Immature natural killer cell (primary cell): ENCODE data around the gene FAM210A. TPM values are rescaled to one million over a fixed set of nuclear protein-coding genes. Genes with fewer than 3 reads are reported as not detected.
A peak's percentile ranks its signal among the peaks of the same experiment; 100 is the strongest.

Source experiments
- DNase-seq, 3 donors: peaks; one replicate each; pipeline ENCODE4 v3.0.0; 2022; ENCODE audit warnings: mixed read lengths in 1 of 3
- H3K27ac Mint-ChIP-seq, 6 donors: one replicate each; pipeline ENCODE4 v1.8.0; 2020; ENCODE audit warnings: mixed read lengths in 6 of 6, mild to moderate bottlenecking in 5 of 6, inconsistent platforms in 4 of 6, moderate library complexity in 3 of 6
- H3K27me3 Mint-ChIP-seq, 3 donors: one replicate each; pipeline ENCODE4 v1.8.0; 2020 to 2021; ENCODE audit warnings: low read depth in 3 of 3, mild to moderate bottlenecking in 3 of 3, mixed read lengths in 3 of 3, moderate library complexity in 3 of 3, inconsistent platforms in 1 of 3
- H3K36me3 Mint-ChIP-seq, 3 donors: one replicate each; pipeline ENCODE4 v1.8.0; 2020; ENCODE audit warnings: mixed read lengths in 3 of 3, inconsistent platforms in 2 of 3, mild to moderate bottlenecking in 2 of 3
- H3K4me1 Mint-ChIP-seq, 2 donors: one replicate each; pipeline ENCODE4 v1.8.0; 2020; ENCODE audit warnings: inconsistent platforms in 2 of 2, mild to moderate bottlenecking in 2 of 2, mixed read lengths in 2 of 2, moderate library complexity in 1 of 2
- H3K4me3 Mint-ChIP-seq, 5 donors: one replicate each; pipeline ENCODE4 v1.8.0; 2020; ENCODE audit warnings: mild to moderate bottlenecking in 5 of 5, mixed read lengths in 5 of 5, inconsistent platforms in 3 of 5, moderate library complexity in 3 of 5
- H3K9me3 Mint-ChIP-seq, 6 donors: one replicate each; pipeline ENCODE4 v1.8.0; 2020; ENCODE audit warnings: mild to moderate bottlenecking in 6 of 6, mixed read lengths in 6 of 6, inconsistent platforms in 4 of 6, moderate library complexity in 3 of 6
- polyA plus RNA-seq, 3 donors: library from polyadenylated mRNA; unstranded; fragments of 300-500 nt; fragmentation: Illumina TruSeq; gene quantifications; one replicate each; pipeline ENCODE4 v1.2.3, GENCODE V29; 2021

Gene FAM210A
- polyA plus RNA-seq, 3 donors from 2014 or later = 11.4 to 15.3 (median 14.2) TPM

DNA sequence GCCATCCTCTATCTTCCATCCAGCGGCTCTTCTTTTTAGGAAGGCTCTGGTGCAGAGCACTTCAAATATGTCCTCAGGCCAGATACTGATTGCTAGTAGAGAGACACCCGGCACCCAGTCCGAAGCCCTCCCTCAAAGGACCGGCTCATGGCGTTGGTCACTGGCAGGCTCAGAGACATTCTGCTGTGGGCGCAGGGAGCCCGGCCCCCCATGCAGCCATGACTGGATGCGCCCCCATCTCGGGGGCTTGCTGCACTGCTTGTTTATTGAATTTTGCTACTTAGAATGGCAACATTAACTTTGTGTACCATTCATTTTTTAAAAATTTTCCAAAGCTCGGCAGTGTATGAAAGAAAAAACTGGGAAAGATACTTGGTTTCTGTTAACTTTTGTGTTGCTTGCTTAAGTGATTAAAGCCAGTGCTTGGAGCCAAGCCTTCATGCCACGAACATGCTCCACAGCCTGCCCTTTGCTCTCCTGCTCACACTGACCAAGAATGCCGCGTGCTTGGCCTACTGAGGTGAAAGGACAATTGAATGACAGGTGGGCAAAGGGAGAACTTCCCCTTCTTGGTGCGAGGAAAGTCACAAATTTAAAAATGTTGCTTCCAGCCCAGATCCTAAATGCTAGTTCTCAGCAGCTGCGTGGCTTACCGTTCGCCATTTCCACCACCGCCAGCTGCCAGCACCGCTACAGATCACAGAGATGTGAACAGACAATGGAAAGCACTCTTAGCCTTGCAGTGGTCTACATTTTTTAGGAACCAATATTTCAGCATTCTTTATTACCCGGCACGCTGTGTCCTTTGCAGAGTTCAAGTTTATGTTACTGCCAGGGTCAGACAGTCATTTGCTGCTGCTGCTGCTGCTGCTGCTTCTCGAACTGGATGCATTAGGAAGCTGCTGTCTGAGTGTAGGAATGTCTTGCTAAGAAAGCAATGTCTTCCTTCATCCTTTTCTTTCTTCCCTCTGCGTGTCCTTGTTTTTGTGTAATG is 76.7 kb downstream of the FAM210A start:
- Mint-ChIP-seq H3K4me3 (no peak overlapping the region), H3K4me1 (no peaks in the 10 kb centered on the region), H3K27me3 (peaks cover 0 to 2% (median 0%) of the 10 kb centered on the region in 3 donors), H3K9me3 (peaks cover 0 to 2% (median 0%) of the 10 kb centered on the region in 6 donors), H3K36me3 (peaks cover 3 to 23% (median 15%) of the 10 kb centered on the region in 3 donors), H3K27ac (no peak overlapping the region)
- no peak for DNase-seq

DNA sequence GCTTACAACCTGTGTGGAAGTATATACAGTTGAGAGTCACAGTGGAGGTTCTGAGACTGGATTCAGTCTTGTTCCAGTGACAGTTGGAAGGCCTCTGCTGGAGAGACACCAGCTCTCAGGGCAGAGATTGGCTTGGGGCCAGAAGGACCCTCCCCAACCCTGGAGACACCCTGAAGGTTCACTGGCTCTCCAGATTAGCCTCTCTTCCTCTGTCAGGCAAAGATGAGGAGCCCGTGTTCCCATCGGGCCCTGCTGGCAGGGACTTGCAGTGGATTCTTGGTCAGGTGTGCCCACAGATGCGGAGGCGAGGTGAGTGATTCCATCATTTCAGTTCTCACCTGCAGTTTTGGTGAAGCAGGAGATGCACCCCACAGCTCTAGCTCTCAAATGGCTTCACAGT is 78.6 kb downstream of the FAM210A start:
- Mint-ChIP-seq H3K27me3 (peaks cover 0 to 2% (median under 1%) of the 10 kb centered on the region in 3 donors), H3K4me1 (no peaks in the 10 kb centered on the region), H3K4me3 (no peak overlapping the region), H3K36me3 (peaks cover 3 to 23% (median 15%) of the 10 kb centered on the region in 3 donors), H3K27ac (no peak overlapping the region), H3K9me3 (peaks cover 0 to 2% (median 0%) of the 10 kb centered on the region in 6 donors)
- no peak for DNase-seq

DNA sequence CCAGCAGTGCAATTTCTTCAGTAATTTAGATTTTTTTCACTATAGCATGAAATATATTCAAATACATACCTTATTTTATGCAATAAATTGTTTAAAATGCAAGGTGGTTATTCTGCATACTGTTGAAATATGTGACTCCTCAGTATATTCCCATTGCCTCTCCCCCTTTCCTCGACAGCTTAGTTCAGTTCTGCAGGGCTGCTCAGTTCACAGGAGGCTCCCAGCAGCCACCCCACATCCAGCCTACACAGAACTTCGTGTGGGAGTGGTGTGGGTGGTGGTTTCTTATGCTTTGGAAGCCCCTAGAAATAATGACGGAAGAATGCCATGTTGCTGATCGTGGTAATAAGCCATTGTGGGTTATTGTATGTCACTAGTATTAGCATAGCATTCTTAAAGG is 79.7 kb downstream of the FAM210A start:
- DNase-seq = no peak
- peaks cover 3 to 23% (median 15%) of the 10 kb centered on the region in 3 donors for H3K36me3 Mint-ChIP-seq
- H3K4me3 Mint-ChIP-seq = no peak overlapping the region
- H3K9me3 Mint-ChIP-seq = peaks cover 0 to 2% (median 0%) of the 10 kb centered on the region in 6 donors
- H3K4me1 Mint-ChIP-seq = no peaks in the 10 kb centered on the region
- peaks cover 0 to 2% (median 1%) of the 10 kb centered on the region in 3 donors for H3K27me3 Mint-ChIP-seq
- no peak overlapping the region for H3K27ac Mint-ChIP-seq

DNA sequence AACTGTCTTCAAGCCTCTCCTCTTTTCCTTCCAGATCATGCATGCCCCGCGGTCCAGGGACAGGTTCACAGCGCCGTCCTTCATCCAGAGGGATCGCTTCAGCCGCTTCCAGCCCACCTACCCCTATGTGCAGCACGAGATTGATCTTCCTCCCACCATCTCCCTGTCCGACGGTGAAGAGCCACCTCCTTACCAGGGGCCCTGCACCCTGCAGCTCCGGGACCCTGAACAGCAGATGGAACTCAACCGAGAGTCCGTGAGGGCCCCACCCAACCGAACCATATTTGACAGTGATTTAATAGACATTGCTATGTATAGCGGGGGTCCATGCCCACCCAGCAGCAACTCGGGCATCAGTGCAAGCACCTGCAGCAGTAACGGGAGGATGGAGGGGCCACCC is 81.3 kb downstream of the FAM210A start:
- no peak for DNase-seq
- H3K27ac Mint-ChIP-seq = peak overlapping the region in 1 of 6 donors; percentile 7
- peaks cover 1 to 3% (median 2%) of the 10 kb centered on the region in 3 donors for H3K27me3 Mint-ChIP-seq
- no peak overlapping the region for H3K4me3 Mint-ChIP-seq
- peaks cover 0 to 2% (median 0%) of the 10 kb centered on the region in 6 donors for H3K9me3 Mint-ChIP-seq
- peaks cover 9 to 28% (median 15%) of the 10 kb centered on the region in 3 donors for H3K36me3 Mint-ChIP-seq
- peaks cover 12 to 14% of the 10 kb centered on the region in 2 donors for H3K4me1 Mint-ChIP-seq

DNA sequence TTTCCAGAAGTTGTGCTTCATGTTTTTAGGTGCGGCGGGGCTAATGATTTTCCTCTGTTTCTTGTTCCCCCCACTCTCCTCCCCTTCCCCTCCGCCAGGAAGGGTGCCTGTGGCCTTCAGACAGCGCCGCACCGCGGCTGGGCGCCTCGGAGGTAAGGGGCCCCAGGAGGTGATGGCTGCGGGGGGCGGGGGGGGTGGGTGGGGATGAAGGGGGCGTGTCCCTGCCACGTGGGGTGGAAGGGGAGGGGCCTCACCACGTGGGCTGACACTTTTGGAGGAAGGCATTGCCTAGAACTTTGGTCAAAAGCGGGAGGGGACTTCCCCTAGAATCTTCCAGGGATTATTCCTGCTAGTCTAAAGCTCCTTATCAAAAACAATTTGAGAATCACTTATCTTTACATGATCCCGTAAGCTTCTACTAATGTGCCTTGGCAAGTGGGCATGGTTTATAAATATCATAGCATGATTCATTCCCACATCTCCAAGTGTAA is 83.1 kb downstream of the FAM210A start:
- H3K4me3 Mint-ChIP-seq = no peak overlapping the region
- H3K9me3 Mint-ChIP-seq = peaks cover 0 to 2% (median 0%) of the 10 kb centered on the region in 6 donors
- H3K4me1 Mint-ChIP-seq = peaks cover 13 to 14% of the 10 kb centered on the region in 2 donors
- DNase-seq = no peak
- H3K36me3 Mint-ChIP-seq = peaks cover 9 to 29% (median 15%) of the 10 kb centered on the region in 3 donors
- peaks cover 1 to 3% (median 2%) of the 10 kb centered on the region in 3 donors for H3K27me3 Mint-ChIP-seq
- no peak overlapping the region for H3K27ac Mint-ChIP-seq

DNA sequence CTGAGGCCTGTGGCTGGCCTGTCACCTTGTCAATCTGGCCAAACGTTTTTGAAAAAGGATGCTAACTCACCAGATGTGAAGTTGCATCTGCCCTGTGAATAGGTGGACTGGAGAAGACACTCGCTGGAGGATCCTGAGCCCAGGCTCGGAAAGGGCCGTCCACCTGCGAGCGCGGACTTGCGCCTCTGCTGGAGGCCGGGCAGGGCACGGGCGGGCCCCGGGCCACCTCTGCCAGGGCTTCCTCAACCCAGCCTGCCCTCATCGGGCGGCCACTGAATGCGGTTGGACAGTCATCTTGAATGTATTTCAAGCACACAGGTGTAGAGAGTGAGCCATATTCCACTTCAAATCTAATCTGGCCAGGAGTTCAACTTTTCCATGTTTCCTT is 83.9 kb downstream of the FAM210A start:
- DNase-seq = no peak
- Mint-ChIP-seq H3K4me1 (peaks cover 13 to 14% of the 10 kb centered on the region in 2 donors), H3K27ac (no peak overlapping the region), H3K9me3 (peaks cover 0 to 2% (median 0%) of the 10 kb centered on the region in 6 donors), H3K4me3 (peak overlapping the region in 1 of 5 donors; percentile 8), H3K27me3 (peaks cover 1 to 3% (median 2%) of the 10 kb centered on the region in 3 donors), H3K36me3 (peaks cover 9 to 26% (median 15%) of the 10 kb centered on the region in 3 donors)

DNA sequence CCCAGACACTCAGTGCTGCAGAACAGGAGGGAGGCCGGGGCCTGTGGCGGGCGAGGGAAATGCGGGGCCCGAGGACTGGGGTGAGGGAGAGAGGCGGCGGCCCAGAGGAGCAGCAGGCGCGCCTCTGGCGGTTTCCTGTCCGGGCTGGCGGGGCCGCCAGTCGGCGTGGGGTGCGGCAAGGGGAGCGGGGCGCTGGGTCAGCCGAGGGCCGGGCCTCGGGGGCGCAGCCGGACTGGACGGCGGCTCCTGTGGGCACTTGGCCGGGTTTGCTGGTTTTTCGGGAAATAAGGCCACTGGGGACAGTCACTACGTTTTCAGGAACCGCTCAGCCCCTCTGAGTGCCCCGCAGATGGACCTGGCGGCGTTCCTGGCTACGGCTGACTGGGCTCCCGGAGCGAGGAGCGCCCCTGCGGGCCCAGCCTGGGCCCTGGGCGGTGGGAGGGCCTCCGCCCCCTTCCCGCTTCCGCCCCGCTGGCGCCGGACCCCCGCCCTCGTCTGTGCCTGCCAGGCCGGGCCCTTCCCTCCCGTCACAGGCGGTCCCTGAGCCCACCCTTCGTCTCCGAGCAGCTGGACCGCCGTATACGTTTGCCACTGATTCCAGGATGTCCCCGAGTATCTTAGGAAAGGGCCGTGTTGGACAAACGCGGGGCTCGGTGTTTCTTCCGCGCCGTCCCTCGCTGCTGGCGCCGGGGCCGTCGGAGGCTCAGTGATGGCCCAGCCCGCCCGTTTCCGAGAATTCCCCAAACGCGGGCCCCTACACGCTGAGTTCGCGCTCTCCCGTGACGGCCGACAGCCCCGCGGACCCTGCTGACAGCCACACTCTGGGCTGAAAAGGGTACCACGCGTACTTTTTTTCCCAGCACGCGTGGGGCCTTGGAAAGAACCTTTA is 84.6 kb downstream of the FAM210A start:
- Mint-ChIP-seq H3K9me3 (peaks cover 0 to 2% (median 0%) of the 10 kb centered on the region in 6 donors), H3K36me3 (peaks cover 9 to 26% (median 14%) of the 10 kb centered on the region in 3 donors), H3K4me1 (peaks cover 13 to 14% of the 10 kb centered on the region in 2 donors), H3K27ac (peak overlapping the region in 2 of 6 donors; percentile 6 to 7), H3K27me3 (peaks cover 1 to 3% (median 2%) of the 10 kb centered on the region in 3 donors), H3K4me3 (peak overlapping the region; percentile 47 to 76 (median 49))
- peak; percentile 4 to 8 (median 5) for DNase-seq

DNA sequence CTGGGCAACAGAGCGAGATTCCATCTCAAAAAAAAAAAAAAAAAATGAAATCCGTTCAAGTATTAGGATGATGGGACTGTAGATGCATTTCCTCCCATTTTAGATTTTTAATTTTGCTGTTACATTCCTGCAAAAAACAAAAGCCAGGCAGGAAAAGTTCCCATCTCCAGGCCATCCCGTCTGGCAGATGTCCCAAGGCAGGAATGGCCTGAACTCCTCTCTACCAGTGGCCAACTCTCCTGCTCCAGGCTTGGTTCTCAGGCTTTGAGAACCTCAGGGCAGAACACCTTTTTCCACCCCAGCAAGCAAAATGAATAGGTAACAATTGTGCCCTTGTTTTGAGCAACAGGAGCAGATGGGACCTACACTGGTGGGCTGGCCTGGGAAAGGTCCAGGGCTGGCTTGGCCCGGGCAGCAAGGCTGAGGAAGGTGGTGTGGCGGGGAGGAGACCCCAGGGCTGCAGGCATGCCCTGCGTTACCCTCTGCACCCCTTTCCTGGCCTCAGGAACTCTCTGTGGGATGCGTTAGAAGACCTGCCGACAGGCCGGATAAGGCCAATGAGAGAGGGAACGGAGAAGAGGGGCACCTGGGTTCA is 86.0 kb downstream of the FAM210A start:
- H3K9me3 Mint-ChIP-seq = peaks cover 0 to 2% (median 0%) of the 10 kb centered on the region in 6 donors
- H3K4me3 Mint-ChIP-seq = no peak overlapping the region
- H3K27me3 Mint-ChIP-seq = peaks cover under 1 to 3% (median 1%) of the 10 kb centered on the region in 3 donors
- peaks cover 5 to 15% (median 6%) of the 10 kb centered on the region in 3 donors for H3K36me3 Mint-ChIP-seq
- DNase-seq = no peak
- H3K27ac Mint-ChIP-seq = no peak overlapping the region
- H3K4me1 Mint-ChIP-seq = peaks cover 13 to 14% of the 10 kb centered on the region in 2 donors

DNA sequence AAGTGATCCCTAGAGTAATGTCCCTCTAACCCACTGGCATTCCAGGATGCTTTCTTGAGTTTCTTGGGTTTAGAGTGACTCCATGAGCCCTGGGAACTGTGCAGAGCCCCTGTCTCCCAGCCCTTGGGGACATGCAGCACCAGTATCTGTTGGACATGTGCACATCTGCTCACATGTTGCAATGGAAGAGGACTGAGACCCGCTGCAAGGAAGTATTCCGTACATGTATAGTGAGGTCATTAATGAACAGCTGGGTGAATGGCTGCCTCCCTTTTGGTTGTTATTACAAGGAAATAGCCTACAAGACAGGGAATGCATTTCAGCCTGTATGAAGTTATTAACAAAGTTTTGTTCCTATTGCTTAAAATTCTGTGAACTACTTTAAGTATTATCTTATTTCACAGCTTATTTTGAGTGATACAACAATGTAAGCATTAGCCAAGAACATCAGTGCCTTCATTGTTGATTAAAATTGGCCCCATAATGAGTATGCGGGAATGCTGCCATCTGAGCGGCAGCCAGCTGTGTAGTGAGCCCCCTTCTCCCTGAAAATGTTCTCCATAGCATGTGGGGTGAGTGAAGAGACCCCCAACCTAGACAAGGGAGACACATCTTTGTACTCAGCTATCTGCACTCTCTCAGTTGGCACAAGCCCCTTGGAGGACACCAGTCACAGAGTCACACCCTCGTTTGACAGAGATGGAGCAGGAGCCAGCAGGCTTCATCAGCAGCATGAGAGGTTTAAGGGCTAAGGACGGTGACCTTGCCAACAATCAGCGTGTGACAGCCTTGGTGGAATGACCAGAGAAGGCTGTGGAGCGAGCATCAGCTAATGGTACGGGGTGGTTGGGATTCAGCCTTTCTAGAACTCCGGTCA is 87.4 kb downstream of the FAM210A start:
- H3K27ac Mint-ChIP-seq = no peak overlapping the region
- peaks cover 0 to 3% (median 1%) of the 10 kb centered on the region in 3 donors for H3K27me3 Mint-ChIP-seq

DNA sequence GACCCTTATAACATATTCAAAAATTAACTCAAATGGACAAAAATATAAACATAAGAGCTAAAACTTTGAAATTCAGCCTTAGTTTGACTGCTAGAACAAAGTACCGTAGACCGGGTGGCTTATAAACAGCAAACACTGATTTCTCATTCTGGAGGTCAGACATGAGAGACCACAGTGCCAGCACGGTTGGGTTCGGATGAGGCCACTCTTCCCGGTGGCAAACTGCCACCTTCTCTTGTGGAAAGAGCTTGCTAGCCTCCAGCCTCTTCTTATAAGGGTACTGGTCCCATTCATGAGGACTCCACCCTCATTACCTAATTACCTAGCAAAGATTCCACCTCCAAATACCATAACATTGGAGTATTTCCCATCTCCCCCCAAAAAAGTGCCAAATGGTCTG is 91.3 kb downstream of the FAM210A start:
- no peak overlapping the region for H3K27ac Mint-ChIP-seq
- peaks cover 0 to 4% (median 0%) of the 10 kb centered on the region in 3 donors for H3K36me3 Mint-ChIP-seq
- no peak for DNase-seq
- no peaks in the 10 kb centered on the region for H3K9me3 Mint-ChIP-seq
- H3K4me3 Mint-ChIP-seq = no peak overlapping the region
- no peaks in the 10 kb centered on the region for H3K27me3 Mint-ChIP-seq
- H3K4me1 Mint-ChIP-seq = peaks cover 0 to 1% of the 10 kb centered on the region in 2 donors

More for the DNA sequence above, 87.4 kb downstream of the FAM210A start:
- no peak for DNase-seq
- Mint-ChIP-seq H3K4me3 (no peak overlapping the region), H3K36me3 (peaks cover 0 to 8% (median 5%) of the 10 kb centered on the region in 3 donors), H3K4me1 (peaks cover 13 to 14% of the 10 kb centered on the region in 2 donors), H3K9me3 (no peaks in the 10 kb centered on the region)

DNA sequence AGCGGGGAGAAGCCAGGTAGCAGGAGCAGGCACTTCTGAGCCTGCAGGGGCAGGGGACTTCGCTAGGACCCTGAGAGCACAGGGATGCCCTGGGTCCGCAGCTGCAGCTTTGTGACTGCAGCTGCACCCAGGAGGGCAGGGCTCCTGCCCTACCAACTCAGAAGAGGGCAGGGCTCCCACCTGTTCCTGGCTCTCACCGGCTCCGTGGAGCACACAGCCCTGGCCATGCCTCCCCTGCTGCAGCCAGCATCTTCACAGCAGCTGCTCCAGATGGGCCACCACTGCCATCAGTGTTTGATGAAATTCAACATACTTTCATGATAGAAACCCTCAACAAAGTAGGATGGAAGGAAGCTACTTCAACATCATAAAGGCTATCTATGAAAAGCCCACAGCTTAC is 92.7 kb downstream of the FAM210A start:
- H3K27me3 Mint-ChIP-seq = no peaks in the 10 kb centered on the region
- no peak overlapping the region for H3K4me3 Mint-ChIP-seq
- no peak for DNase-seq
- H3K36me3 Mint-ChIP-seq = peaks cover 0 to 4% (median 0%) of the 10 kb centered on the region in 3 donors
- no peaks in the 10 kb centered on the region for H3K9me3 Mint-ChIP-seq
- H3K4me1 Mint-ChIP-seq = no peaks in the 10 kb centered on the region
- no peak overlapping the region for H3K27ac Mint-ChIP-seq

DNA sequence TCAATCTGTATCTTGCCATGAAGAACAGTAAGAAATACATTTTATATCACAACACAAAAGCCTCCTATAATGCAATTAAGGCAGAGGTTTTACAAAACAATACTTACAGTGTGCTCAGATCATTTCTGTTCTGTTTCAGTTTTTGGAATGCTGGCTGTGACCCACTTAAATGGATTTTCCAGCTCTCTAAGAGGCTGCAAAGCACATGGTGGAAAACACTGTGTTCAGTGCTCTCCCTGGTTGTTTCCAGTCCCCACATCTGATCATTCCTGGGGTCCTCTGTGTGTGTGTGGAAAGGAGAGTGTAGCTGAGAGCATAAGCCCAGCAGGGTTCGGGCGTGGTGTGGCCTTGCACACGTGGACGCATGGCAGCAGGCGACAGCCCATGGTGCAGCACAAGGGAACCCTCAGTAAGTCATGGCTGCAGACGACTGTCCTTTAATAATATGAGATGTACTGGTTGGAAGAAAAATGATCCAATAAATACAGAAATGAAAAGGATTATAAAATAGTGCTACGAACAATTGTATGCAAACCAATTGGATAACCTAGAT is 95.6 kb downstream of the FAM210A start:
- Mint-ChIP-seq H3K27me3 (no peaks in the 10 kb centered on the region), H3K4me3 (no peak overlapping the region), H3K36me3 (no peaks in the 10 kb centered on the region), H3K4me1 (peaks cover 3 to 5% of the 10 kb centered on the region in 2 donors), H3K27ac (no peak overlapping the region), H3K9me3 (no peaks in the 10 kb centered on the region)
- no peak for DNase-seq
